HUDEP-2 (cell line): Measurements from ENCODE around the gene LPP.
"Not testable (repeated sequence)": the region's sequence is repeated elsewhere in the genome, so short reads cannot be mapped to it uniquely, and the experiment has no call there.

Experiments
- DNase-seq, 76 experiments: peaks; one replicate each; lab custom pipeline; 2025; ENCODE audit not compliant: unreplicated experiment in 76 of 76; lab: John Stamatoyannopoulos, UW

The LPP gene

DNA sequence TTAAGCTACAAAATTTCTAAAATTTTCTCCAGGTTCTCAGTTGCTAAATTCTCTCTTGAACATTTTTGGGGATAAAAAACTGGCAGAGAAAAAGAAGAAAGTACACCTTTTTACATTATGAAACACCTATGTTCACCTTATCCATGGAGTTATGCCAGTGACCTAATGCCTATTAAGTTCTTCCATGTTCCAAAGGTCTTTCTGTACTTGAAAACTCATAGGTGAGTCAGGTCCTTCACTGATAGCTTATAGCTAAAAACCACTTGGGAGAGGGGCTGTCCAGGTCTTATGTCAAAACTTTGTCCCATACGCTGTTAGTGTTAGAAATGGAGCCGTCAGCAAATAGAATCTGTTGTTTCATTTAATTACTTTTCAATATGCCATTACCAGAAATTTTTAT lies 530.3 kb downstream of the LPP start:
- no peak for DNase-seq

DNA sequence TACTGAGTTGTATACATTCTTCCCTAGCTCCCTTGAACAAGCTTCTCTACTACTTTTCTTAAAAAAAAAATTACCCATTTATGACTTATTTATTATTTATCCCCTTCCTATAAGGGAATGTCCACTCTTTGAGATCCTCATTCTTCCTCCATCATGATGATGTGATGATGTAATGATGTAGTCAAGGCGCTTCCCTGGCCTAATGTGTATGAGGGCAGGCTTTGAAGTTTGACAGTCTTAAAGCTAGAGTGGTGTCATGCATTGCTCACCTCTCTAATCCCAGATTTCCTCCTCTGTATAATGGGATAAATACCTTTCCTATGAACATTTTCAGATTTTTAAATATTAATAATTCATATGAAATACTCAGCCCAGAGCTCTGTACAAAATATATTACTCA lies 531.8 kb downstream of the LPP start:
- DNase-seq: no peak

DNA sequence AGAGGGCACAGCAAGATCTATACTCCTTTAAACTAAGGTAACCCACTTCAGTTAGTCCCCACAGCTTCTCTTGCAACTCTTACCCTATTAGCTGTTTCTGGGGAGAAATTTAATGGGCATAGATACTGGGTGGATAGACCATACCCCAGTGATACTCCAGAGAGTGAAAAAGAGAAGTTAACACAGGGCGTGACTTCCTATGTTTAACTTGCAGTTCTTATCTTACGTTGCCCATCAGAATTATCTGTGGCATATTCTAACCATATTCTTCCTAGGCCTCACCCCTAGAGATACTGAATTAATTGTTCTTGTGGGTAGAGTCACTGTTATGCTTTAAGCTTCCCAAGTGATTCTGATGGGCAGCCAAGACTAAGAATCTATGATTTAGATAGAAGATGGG lies 532.4 kb downstream of the LPP start:
- peak in 5 of 76 experiments; percentile 2 to 39 (median 11) for DNase-seq

DNA sequence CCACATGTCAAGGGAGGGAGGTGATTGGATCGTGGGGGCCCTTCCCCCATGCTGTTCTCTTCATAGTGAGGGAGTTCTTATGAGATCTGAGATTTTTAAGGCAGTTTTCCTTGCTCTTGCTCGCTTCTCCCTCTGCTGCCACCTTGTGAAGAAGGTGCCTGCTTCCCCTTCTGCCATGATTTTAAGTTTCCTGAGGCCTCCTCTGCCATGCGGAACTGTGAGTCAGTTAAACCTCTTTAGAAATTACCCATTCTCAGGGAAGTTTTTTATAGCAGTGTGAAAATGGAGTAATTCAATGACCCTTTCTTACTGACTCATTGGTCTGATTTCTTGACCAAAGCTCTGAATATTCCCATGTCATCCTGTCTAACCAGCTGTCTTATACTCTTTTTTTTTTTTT lies 533.4 kb downstream of the LPP start:
- DNase-seq: no peak

DNA sequence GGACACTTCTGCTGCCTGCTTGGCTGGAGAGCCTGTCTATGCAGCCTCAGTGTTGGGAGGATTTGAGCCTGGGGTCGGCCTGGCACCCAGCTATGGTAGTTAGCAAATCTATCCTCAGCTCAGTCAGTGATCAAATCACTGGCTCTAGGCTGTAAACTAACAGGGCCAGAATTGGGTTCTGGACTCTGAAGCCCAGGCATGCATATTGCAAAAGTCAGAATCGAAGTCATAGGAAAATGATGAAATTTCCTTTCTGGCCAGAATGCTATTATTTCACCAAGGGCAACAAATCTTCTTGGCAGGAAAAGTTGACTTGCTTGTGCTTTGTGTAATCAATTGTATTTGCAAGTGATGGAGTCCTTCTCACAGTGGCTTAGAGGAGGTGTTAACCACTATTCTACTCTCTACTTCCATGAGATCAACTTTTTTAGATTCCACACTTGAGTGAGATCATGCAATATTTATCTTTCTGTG lies 535.2 kb downstream of the LPP start:
- no peak for DNase-seq

DNA sequence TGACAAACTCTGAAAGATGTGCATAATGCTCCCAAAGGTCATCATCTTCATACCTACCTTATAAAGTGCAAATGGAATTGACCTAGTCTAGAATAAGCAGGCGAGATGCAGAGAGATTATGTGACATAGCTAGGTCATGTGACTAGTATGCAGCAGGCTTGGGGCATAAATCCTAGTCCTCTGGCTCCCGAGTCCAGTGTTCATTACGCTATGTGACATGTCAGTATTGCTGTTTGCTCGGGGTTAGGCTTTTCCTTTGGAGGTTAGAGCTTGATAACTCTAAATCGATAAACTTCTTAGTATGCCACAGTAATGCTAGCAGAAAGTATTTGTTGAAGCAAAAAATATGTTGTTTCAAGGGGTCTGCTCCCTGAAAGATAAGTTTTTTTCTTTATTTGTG lies 536.1 kb downstream of the LPP start:
- DNase-seq: no peak

DNA sequence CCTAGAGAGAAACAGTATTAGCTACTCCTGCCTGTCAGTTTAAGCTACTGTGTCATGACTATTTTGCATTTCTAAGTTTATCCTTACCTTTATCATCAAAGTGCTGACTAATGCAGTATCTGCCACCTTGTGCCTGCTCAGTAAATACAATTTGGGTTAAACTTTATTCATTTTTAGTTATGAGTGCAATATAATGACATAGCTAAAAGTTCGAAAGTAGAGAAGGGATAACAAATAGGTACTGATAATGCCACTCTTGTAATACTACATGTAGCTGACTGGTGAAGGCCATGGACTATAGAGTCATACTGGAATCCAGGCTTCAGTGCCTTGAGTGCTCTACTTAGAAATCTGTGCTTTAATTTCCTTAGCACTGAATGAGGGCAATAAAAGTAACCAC lies 537.0 kb downstream of the LPP start:
- no peak for DNase-seq

DNA sequence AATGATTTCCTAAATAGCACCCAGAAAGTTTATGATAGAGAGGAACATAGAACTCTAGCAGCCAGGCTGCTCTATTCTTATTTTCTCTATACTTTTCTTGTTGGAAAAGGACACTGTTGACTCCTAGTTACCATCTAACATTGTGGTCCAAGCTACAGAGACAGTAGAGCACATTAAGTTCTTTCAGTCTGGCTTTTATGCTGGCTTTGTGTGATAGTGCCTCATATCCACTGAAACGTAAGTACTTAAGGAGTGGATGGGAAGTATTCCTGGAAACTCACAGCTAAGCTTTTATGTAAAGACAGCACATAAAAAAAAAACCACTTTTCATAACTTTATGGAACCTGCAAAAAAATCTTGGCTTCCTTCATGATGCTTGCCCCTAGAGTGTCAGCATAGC lies 537.7 kb downstream of the LPP start:
- no peak for DNase-seq

DNA sequence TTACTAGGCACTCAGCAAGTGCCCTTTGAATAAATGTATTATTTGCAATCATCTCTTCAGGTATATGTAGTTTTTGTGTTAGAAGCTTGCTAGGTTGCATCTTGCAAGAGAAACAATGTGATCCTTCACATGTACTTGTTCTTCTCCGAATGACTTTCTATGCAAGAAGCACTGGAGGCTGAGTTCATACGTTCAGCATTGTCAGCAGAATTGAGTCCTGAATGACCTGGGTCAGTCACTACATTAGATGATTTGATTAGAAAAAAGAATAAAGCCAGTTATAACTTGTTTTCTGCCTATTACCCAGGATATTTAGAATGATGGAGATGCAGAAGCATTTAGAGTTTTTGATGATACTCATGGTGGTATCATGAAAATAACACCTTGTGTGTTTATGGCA lies 538.7 kb downstream of the LPP start:
- no peak for DNase-seq

DNA sequence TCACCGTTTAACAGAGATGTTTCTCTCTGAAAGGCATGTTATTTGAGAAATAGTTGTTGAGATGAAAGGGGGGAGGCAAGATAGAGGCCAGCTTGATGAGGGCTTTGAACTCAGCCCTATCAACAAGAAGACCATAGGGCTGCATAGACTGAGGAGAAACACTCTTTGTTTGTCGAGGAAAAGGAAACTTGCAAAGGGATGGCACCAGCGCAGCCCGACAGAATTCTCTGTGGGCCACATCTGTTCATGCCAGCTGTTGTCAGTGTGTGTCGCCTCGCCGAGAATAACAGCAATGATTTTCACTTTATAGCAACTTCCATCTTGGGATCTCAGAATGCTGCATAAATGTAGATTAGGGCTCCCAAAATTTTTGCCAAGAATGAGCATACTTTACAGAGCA lies 539.5 kb downstream of the LPP start:
- DNase-seq: no peak

DNA sequence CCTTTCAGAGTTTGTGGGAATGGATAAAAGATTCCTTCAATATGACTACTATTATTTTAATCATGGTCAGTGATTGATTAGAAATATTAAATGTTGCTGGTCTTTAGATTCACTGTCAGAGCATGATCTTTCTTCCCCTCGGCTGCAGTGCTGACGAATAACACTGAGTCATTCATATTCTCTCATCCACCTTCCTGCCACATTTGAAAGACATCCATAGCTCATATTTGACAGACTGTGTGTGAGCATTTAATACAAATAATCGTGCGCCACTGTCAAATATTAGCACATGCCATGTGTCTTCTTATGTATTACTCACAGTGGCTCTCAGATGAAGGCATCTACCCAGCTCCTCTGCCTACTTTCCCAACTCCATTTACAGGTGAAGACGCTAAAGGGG lies 541.3 kb downstream of the LPP start:
- DNase-seq: no peak

DNA sequence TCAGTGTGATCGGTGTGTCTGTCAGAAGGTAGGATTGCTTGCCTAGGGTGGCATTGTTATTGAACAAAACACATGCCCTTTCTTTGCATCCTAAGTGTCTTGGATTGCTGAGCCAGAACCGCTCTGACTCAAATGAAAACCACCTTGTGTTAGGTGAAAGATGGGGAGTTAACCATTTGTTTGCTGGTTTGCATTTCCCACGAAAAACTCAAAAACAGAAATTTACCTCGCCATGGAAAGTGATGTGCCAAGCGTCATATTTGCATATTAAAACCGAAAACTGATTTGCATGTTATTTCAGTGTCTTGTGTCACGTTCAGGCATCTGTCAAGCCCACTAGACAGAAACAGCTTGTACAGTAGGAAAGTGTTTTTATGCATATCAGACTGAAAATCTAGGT lies 543.2 kb downstream of the LPP start:
- no peak for DNase-seq

DNA sequence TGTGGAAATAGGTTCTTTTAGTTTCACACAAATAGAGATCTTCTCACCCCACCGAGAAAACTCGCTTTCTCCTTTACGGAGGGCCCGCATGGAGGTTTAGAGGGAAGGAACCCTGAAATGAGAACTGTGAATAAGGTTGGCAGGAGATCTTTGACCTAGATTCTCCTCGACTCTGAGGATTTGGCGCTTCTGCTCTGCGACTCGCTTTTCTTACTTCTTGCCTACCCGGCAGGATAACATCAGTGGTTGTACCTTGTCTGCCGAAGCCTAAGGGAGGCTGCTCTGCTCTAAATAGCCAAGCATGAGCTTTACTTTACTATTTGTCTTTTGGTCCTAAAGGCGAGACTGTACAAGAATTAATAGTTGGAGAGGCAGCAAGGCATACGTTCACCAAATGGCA lies 544.5 kb downstream of the LPP start:
- no peak for DNase-seq

DNA sequence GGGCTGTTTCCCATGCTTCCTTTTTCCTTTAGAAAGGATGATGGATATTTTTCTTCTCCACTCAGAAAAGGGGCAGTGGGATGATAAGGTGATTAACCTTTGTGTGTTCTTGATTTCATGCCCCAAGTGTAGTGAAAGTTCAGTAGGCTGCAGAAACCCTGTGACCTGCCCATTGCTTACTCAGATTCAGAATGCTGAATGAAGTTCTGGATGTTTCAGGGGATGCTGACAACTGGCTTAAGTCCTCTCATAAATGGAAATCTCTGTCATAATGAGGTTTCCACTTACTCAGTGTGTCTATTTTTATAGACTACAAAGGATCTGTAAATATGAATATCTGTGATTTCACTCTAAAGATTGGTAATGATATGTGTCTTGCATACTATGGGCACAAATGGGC lies 546.5 kb downstream of the LPP start:
- DNase-seq: no peak

DNA sequence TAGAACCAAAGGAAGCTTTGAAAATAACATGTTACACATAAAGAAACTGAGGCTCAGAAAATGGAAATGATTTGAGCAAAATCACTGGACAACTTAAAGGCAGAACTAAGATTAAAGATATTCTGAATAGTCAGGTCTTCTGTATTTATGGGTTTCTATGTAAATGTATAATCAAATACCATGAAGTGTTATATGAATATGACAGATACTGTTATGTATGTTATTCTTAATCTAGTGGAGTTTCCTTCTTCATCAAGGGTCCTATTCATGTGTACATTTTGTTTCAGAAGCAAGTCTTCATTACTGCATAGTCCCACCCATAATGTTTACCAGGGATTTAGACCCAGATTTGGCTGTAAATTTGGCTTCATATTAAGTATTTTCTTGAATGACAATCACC lies 547.0 kb downstream of the LPP start:
- no peak for DNase-seq

DNA sequence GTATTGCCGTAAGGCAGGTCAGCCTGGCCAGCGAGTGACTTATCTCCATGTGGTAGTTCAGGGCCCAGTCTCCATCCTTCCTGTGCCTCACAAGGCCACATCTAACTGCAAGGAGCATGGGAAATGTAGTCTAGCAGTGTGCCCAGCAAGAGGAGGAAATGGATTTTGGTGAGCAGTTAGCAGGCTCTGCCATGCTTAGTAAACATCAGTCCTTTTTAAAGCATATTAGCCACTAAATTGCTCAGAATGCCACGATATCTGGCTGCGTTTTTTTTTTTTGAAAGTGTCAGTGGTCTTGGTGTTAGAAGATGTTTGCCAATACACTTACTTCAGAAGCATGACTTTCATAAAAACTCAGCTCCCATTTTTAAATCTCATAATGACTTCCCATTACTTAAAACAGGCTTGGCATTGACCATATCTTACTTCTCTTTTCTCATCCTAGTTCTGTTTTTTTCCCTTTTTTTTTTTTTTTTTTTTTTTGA lies 547.6 kb downstream of the LPP start:
- DNase-seq: no peak

DNA sequence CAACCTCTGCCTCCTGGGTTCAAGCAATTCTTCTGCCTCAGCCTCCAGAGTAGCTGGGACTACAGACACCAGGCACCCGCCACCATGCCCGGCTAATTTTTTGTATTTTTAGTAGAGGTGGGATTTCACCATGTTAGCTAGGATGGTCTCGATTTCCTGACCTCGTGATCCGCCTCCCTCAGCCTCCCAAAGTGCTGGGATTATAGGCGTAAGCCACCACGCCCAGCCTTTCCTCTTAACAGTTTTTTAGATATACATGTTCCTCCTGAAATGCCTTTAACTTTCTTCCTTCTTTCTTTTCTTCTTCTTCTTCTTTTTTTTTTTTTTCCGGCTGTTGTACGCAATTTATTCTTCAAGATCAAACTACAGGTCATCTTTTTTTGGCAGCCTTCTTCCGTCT lies 548.1 kb downstream of the LPP start:
- not testable (repeated sequence) for DNase-seq

DNA sequence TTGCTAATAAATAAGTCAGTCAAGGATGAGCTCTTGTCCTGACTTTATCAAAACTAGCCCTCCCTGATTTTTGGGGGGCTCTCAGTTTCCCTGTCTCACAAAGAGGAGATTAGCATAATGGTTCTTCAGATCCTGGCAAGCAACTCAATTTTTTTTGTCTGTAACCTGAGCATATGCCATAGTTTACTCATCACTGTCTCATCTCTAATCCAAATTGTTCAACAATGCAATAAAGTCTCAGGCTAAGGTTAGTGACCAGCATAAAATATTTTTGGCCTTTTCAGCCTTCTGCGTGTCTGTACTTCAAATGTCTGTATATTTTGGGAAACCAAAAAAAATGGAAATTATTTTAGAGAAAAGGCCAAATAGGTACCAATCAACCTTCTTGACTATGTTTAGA lies 552.2 kb downstream of the LPP start:
- no peak for DNase-seq

DNA sequence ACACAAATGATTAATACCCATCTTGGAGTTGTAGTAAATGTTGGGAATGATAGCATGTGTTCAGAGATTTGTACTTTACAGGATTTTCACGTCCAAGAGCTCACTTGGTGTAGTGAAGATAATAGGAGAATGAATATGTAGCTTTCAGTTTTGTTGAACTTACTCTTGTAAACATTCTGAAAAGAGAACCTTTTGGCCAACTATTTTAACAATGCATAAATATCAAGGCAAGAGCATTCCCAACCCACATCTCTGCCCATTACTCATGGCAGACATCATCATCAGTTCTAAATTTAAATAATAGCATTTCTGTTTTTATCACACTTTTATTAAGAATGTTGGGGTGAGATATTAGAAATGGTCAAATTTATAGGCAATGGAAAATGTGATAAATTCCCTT lies 552.6 kb downstream of the LPP start:
- no peak for DNase-seq

DNA sequence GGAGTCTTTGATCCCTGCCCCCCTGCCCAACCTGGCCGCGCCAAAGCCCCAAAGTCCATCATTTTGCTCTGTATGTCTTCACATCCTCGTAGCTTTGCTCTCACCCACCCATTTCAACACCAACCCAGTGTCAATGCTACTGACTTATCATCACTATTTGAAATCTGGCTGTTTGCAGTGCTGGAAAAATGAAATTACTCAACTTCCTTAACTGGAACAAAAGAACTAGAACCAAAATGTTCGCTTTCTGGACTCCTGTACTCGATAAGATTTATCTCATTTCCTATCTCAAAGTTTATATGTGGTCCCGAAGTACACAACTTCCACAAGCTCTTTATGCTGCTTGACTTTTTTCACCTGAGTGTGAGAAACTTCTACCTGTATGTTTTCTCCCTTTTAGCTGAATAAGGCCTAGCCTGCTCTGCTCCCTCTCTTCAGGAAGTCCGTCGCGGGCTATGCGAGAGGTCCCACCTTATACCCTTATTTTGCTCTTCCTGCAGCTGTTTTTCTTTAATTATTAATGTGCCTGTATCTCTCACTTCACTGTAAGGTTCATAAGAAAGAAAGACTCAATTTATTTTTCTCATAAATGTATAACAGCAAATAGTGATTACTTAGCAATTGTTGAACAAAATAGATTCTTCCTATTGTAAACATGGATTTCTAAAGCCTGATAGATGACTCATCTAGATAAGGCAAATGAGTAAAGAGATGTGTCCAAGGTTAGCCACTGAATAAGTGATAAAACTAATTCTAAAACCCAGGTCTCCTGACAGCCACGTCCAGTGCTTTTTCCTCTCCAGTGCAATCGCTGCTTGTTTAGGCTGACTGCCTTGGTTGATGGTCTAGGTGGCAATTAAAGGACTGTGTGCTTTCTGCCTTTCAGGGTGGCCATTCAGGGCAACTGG lies 553.7 kb downstream of the LPP start:
- no peak for DNase-seq

DNA sequence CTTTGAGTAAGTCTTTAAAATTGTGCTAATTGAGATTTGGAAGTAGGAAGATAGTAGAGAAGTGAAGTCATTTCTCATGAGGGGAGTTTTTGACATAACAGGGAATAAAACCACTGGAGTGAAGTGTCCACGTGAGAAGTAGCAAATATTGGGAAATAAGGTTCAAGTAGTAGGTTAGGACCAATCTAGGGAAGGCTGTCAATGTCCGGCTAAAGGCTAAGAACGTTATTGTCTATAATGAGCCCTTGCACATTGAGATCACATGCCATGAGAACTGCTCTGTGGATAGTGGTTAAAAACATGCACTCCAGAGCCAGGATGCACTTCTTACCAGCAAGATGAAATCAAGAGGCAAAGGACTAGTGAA lies 557.9 kb downstream of the LPP start:
- no peak for DNase-seq

DNA sequence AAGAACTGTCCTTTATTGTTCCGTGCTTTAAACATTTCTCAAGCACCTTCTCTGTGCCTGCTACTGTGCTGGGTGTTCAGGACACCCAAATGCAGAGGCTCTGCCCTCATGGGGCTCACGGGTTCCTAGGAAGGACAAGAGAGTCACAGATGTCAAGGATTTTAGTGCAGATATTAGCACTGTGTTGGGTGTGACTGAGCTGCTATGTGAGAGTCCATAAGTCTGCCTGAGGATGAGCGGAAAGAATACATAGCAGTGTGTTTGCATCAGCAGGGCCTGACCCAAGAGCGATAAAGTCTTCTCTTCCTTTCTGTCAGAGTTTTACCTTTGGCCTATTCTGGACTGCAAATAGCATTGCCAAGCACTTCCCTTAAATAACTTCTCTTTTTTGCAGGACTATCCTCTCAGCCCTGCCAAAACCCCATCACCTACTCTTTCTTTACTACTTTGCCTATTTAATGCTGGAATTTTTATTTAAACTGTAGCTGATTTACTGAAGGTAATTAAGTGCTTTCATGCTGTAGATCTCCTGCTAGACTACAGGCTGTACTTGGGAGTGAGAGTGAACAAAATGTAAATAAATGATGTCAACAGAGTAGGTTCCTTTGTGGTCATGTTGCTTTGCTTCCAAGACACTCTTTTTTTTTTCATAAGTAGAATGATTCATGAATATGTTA lies 558.4 kb downstream of the LPP start:
- no peak for DNase-seq
